ENCODE measurements around the gene RNU5B-1. TPM values are rescaled to one million over a fixed set of nuclear protein-coding genes. Genes with fewer than 3 reads are reported as not detected.

Gene RNU5B-1
- total RNA-seq, 1 donor from 2014 or later, result not detected

DNA sequence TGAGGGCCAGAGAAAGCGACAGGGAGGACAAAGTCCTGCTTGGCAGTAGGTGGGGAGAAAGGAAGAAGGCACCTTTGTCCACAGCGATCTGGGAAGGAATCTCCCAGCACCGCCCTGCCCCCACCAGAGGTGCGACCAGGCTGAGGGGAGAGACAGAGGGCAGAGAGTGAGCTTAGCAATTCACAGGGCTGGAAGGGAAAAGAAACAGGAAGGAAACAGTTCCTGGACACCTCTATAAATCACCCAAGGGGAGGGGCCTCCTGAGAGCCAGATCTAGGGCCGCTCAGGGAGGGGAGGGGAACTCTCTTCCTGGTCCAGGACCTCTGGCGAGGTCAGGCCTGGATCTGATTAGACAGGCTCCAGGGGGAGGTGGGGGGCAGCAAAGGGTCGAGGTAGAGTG, 35.4 kb downstream of the RNU5B-1 start:
- peaks cover 26% of the 10 kb centered on the region for H3K4me1 Mint-ChIP-seq
- intact Hi-C loops (cut with micrococcal nuclease), result no loop called here
- no peak for ATAC-seq (ENCODE audit: low read depth)
- TF ChIP-seq, protein P1, sequence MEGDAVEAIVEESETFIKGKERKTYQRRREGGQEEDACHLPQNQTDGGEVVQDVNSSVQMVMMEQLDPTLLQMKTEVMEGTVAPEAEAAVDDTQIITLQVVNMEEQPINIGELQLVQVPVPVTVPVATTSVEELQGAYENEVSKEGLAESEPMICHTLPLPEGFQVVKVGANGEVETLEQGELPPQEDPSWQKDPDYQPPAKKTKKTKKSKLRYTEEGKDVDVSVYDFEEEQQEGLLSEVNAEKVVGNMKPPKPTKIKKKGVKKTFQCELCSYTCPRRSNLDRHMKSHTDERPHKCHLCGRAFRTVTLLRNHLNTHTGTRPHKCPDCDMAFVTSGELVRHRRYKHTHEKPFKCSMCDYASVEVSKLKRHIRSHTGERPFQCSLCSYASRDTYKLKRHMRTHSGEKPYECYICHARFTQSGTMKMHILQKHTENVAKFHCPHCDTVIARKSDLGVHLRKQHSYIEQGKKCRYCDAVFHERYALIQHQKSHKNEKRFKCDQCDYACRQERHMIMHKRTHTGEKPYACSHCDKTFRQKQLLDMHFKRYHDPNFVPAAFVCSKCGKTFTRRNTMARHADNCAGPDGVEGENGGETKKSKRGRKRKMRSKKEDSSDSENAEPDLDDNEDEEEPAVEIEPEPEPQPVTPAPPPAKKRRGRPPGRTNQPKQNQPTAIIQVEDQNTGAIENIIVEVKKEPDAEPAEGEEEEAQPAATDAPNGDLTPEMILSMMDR (IDR thresholded peaks at IDR 0.05), result no peak
- no peak overlapping the region for H3K27ac Mint-ChIP-seq
- no peak overlapping the region for H3K4me3 Mint-ChIP-seq
- DNase-seq, result no peak
- H3K27me3 Mint-ChIP-seq, result peaks cover 38% of the 10 kb centered on the region
- POLR2A ChIA-PET, result no interaction called here
- H3K9me3 Mint-ChIP-seq, result no peaks in the 10 kb centered on the region
- no peaks in the 10 kb centered on the region for H3K36me3 Mint-ChIP-seq (ENCODE audit: low read depth)
- CTCF ChIA-PET, result no interaction called here

DNA sequence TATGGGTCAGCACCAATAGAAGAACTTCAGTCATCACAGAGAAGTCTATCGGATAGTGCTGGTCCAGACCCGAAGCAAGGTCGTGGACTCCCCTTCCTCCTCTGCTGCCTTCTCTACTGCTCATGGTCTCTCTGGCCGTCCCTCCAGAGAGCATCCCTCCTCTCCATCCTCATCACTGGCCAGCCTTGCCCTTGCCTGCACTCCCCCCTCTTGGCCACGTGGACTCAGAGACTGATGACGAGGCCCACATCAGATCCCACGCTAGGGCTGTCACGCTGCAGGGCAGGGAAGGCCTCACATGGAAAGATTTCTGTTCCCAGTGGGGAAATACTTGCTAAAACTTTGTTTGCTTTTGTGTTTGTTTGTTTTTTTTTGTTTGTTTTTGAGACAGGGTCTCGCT, 38.0 kb downstream of the RNU5B-1 start:
- ChIA-PET POLR2A (no interaction called here), CTCF (no interaction called here)
- Mint-ChIP-seq H3K9me3 (no peaks in the 10 kb centered on the region), H3K36me3 (ENCODE audit: low read depth) (no peaks in the 10 kb centered on the region), H3K27ac (no peak overlapping the region), H3K27me3 (peaks cover 43% of the 10 kb centered on the region), H3K4me3 (no peak overlapping the region), H3K4me1 (peaks cover 15% of the 10 kb centered on the region)
- TF ChIP-seq, protein P1 (IDR thresholded peaks at IDR 0.05), result no peak
- ATAC-seq (ENCODE audit: low read depth) (no peak), DNase-seq (no peak)
- intact Hi-C loops (cut with micrococcal nuclease), result no loop called here

DNA sequence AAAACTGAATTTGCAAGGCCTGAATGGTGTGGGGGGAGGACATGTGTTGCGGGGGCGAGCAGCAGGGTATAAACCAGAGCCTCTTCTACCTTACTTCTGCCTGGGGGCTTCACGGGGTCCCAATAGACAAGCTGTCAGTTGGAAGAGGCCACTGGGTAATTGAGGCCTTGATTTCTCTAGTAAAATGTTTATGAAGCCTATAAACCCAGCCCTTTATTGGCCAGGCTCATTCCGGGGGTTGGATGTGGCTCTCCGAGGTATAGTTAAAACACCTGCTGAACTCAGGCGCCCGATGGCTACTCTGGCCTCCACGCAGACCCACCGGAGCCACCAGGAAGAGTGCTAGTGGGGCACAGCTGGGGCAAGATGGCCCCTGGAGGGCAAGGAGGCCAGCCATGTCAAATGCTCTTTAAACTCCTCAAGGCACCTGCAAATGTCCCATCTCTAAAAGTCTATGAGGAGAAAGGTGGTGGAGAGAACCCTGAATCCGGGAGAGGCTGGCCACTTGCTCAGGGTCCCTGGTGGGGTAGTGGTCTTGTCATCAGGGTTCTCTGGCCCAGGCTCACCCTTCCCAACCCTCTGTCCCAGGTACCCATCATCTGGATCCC, 39.0 kb downstream of the RNU5B-1 start:
- ATAC-seq (ENCODE audit: low read depth), result no peak
- Mint-ChIP-seq H3K4me3 (no peak overlapping the region), H3K9me3 (no peaks in the 10 kb centered on the region), H3K27ac (no peak overlapping the region), H3K4me1 (peaks cover 7% of the 10 kb centered on the region), H3K36me3 (ENCODE audit: low read depth) (no peaks in the 10 kb centered on the region), H3K27me3 (peaks cover 42% of the 10 kb centered on the region)
- no peak for DNase-seq
- ChIA-PET POLR2A (interaction anchor here (0.6 kb wide), 1 partner anchor 228 kb away, joined by 8 read pairs; no protein-coding TSS in a partner anchor), CTCF (no interaction called here)
- TF ChIP-seq, protein P1 (IDR thresholded peaks at IDR 0.05), result no peak
- intact Hi-C loops (cut with micrococcal nuclease), result no loop called here

DNA sequence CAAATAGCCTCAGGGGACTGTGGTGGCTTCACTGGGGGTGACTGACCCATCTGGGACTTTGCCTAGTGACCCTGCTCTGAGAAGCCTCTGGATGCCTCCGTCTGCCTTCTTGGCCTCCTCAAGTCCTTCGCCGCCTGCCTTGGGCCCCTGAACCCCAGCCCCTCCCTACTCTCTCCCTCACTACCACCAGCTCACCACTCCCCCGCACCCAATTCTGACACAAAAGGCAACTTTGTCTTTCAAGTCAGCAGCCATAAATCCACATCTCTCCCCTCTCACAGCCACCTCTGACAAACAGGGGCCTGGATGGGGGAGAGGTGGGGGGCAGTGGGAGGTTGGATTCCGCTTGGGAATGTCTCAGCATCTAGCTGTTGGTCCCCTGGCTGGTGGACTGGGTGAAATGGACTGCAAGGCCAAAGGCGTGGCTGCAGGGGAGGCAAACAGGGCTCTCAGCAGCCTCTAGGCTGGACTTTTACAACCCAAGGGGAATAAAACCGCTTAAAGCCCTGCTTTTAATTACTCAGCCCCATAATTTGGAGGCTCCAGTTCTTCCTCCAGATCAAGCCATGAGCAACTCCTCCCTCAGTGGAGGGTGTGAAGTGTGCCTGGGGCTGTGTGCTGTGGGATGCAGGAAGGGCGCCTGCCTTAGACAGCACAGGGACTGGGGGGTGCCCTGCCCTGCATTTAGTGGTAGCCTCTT, 39.9 kb downstream of the RNU5B-1 start:
- ATAC-seq (ENCODE audit: low read depth), result no peak
- no peaks in the 10 kb centered on the region for H3K36me3 Mint-ChIP-seq (ENCODE audit: low read depth)
- no peak overlapping the region for H3K27ac Mint-ChIP-seq
- intact Hi-C loops (cut with micrococcal nuclease), result no loop called here
- peaks cover 39% of the 10 kb centered on the region for H3K27me3 Mint-ChIP-seq
- ChIA-PET CTCF (no interaction called here), POLR2A (no interaction called here)
- TF ChIP-seq, protein P1 (IDR thresholded peaks at IDR 0.05), result no peak
- H3K4me3 Mint-ChIP-seq, result no peak overlapping the region
- no peak for DNase-seq
- no peaks in the 10 kb centered on the region for H3K9me3 Mint-ChIP-seq
- peaks cover 4% of the 10 kb centered on the region for H3K4me1 Mint-ChIP-seq

DNA sequence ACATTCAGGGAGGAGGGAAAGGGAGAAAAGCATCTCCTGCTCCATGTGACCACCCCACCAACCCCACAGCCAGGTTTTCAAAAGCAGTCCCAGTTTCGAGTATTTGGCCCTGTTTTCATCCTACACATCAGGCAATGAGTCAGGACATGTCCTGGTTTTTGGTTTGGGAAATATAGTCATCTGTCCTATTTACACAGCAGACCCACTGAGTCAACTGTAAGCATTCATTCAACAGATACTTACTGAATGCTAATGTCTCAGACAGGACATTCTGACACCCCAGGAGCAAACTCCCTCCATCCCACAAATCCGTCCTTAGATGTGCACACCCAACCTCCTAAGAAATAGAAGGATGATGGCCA, 40.4 kb downstream of the RNU5B-1 start:
- no peak for DNase-seq
- POLR2A ChIA-PET, result no interaction called here
- CTCF ChIA-PET, result no interaction called here
- Mint-ChIP-seq H3K27ac (no peak overlapping the region), H3K9me3 (no peaks in the 10 kb centered on the region), H3K4me1 (peaks cover under 1% of the 10 kb centered on the region), H3K4me3 (no peak overlapping the region), H3K27me3 (peaks cover 34% of the 10 kb centered on the region), H3K36me3 (ENCODE audit: low read depth) (no peaks in the 10 kb centered on the region)
- TF ChIP-seq, protein P1 (IDR thresholded peaks at IDR 0.05), result no peak
- no peak for ATAC-seq (ENCODE audit: low read depth)
- intact Hi-C loops (cut with micrococcal nuclease), result no loop called here

All from activated B cell treated with CpG ODN at 0.5 μM for 24 hours (primary cell).